ENCODE data around the gene SERPINB6. TPM values are rescaled to one million over a fixed set of nuclear protein-coding genes. Genes with fewer than 3 reads are reported as not detected.
A peak's percentile ranks its signal among the peaks of the same experiment; 100 is the strongest.

The SERPINB6 gene
- total and polyA plus RNA-seq, 9 of the 15 experiments (the other 6 are each of a cell fraction or from before 2014, with no cell fraction given), result 86.6 to 211 (median 143) TPM

DNA sequence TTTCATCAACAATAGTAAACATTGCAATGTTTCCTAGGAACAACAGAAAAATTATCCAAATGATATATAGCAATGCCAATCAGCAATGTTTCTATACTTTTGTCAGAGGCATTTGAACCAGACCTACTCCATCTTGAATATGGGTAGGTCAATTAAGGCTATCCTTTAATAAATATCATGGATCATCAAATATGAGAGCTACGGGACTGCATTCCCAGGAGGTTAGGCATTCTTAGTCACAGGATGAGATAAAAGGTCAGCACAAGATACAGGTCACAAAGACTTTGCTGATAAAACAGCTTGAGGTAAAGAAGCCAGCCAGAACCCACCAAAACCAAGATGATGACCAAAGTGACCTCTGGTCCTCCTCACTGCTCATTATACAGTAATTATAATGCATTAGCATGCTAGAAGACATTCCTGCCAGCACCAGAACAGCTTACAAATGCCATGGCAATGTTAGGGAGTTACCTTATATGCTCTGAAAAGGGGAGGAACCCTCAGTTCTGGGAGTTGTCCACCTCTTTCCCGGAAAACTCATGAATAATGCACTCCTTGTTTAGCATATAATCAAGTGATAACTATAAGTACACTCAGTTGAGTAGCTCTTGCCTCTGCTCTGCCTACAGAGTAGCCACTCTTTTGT lies 8.6 kb upstream of the SERPINB6 start (continued):
- TF ChIP-seq, protein P1, sequence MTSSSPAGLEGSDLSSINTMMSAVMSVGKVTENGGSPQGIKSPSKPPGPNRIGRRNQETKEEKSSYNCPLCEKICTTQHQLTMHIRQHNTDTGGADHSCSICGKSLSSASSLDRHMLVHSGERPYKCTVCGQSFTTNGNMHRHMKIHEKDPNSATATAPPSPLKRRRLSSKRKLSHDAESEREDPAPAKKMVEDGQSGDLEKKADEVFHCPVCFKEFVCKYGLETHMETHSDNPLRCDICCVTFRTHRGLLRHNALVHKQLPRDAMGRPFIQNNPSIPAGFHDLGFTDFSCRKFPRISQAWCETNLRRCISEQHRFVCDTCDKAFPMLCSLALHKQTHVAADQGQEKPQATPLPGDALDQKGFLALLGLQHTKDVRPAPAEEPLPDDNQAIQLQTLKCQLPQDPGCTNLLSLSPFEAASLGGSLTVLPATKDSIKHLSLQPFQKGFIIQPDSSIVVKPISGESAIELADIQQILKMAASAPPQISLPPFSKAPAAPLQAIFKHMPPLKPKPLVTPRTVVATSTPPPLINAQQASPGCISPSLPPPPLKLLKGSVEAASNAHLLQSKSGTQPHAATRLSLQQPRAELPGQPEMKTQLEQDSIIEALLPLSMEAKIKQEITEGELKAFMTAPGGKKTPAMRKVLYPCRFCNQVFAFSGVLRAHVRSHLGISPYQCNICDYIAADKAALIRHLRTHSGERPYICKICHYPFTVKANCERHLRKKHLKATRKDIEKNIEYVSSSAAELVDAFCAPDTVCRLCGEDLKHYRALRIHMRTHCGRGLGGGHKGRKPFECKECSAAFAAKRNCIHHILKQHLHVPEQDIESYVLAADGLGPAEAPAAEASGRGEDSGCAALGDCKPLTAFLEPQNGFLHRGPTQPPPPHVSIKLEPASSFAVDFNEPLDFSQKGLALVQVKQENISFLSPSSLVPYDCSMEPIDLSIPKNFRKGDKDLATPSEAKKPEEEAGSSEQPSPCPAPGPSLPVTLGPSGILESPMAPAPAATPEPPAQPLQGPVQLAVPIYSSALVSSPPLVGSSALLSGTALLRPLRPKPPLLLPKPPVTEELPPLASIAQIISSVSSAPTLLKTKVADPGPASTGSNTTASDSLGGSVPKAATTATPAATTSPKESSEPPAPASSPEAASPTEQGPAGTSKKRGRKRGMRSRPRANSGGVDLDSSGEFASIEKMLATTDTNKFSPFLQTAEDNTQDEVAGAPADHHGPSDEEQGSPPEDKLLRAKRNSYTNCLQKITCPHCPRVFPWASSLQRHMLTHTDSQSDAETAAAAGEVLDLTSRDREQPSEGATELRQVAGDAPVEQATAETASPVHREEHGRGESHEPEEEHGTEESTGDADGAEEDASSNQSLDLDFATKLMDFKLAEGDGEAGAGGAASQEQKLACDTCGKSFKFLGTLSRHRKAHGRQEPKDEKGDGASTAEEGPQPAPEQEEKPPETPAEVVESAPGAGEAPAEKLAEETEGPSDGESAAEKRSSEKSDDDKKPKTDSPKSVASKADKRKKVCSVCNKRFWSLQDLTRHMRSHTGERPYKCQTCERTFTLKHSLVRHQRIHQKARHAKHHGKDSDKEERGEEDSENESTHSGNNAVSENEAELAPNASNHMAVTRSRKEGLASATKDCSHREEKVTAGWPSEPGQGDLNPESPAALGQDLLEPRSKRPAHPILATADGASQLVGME (CRISPR knock-in tag; IDR thresholded peaks at IDR 0.05), result peak; percentile 90; the same call in 1 of the 2 replicates
- no peak for TF ChIP-seq FOXK1 (CRISPR knock-in tag; IDR thresholded peaks at IDR 0.05; ENCODE audit: borderline replicate concordance)
- TF ChIP-seq RBFOX2 (IDR thresholded peaks at IDR 0.05; ENCODE audit: low read depth, low read length), result peak; percentile 49
- TF ChIP-seq FOXA3 (CRISPR knock-in tag; conservative IDR thresholded peaks at IDR 0.05 in 1 of 2, IDR thresholded peaks at IDR 0.05 in 1 of 2), result peak in 1 of 2 experiments; percentile 33; a peak in 1 of 4 replicates
- TF ChIP-seq TGIF2 (CRISPR knock-in tag; IDR thresholded peaks at IDR 0.05), result no peak
- TF ChIP-seq, protein P2, sequence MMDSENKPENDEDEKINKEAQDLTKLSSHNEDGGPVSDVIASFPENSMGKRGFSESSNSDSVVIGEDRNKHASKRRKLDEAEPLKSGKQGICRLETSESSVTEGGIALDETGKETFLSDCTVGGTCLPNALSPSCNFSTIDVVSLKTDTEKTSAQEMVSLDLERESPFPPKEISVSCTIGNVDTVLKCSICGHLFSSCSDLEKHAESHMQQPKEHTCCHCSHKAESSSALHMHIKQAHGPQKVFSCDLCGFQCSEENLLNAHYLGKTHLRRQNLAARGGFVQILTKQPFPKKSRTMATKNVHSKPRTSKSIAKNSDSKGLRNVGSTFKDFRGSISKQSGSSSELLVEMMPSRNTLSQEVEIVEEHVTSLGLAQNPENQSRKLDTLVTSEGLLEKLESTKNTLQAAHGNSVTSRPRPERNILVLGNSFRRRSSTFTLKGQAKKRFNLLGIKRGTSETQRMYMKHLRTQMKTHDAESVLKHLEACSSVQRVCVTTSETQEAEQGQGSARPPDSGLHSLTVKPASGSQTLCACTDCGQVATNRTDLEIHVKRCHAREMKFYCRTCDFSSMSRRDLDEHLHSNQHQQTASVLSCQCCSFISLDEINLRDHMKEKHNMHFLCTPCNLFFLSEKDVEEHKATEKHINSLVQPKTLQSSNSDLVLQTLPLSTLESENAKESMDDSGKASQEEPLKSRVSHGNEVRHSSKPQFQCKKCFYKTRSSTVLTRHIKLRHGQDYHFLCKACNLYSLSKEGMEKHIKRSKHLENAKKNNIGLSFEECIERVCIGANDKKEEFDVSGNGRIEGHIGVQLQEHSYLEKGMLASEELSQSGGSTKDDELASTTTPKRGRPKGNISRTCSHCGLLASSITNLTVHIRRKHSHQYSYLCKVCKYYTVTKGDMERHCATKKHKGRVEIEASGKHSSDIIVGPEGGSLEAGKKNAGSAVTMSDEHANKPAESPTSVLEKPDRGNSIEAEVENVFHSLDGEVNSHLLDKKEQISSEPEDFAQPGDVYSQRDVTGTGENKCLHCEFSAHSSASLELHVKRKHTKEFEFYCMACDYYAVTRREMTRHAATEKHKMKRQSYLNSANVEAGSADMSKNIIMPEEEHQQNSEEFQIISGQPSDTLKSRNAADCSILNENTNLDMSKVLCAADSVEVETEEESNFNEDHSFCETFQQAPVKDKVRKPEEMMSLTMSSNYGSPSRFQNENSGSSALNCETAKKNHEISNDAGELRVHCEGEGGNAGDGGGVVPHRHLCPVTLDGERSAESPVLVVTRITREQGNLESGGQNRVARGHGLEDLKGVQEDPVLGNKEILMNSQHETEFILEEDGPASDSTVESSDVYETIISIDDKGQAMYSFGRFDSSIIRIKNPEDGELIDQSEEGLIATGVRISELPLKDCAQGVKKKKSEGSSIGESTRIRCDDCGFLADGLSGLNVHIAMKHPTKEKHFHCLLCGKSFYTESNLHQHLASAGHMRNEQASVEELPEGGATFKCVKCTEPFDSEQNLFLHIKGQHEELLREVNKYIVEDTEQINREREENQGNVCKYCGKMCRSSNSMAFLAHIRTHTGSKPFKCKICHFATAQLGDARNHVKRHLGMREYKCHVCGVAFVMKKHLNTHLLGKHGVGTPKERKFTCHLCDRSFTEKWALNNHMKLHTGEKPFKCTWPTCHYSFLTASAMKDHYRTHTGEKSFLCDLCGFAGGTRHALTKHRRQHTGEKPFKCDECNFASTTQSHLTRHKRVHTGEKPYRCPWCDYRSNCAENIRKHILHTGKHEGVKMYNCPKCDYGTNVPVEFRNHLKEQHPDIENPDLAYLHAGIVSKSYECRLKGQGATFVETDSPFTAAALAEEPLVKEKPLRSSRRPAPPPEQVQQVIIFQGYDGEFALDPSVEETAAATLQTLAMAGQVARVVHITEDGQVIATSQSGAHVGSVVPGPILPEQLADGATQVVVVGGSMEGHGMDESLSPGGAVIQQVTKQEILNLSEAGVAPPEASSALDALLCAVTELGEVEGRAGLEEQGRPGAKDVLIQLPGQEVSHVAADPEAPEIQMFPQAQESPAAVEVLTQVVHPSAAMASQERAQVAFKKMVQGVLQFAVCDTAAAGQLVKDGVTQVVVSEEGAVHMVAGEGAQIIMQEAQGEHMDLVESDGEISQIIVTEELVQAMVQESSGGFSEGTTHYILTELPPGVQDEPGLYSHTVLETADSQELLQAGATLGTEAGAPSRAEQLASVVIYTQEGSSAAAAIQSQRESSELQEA (IDR thresholded peaks at IDR 0.05; ENCODE audit: low read depth), result no peak
- TF ChIP-seq BRD9 (IDR thresholded peaks at IDR 0.05; ENCODE audit: low read depth, partially characterized antibody), result no peak
- TF ChIP-seq TBL1XR1 (IDR thresholded peaks at IDR 0.05; ENCODE audit: low read length in 2 of 2), result peak; percentile 47 to 69; a peak in 2 of 4 replicates
- no peak for TF ChIP-seq PBX2 (CRISPR knock-in tag; IDR thresholded peaks at IDR 0.05; ENCODE audit: low read depth)
- TF ChIP-seq PBX2 (tag; conservative IDR thresholded peaks at IDR 0.05; ENCODE audit: low read depth), result peak; percentile 77

Measured in K562 (cell line).